Eye (tissue), 1 donor: Measurements from ENCODE around the gene GFI1B.

Source experiments
- DNase-seq: peaks from one replicate; pipeline ENCODE4 v3.0.0-alpha.2; 2015

GFI1B gene

GRCh38 chr9:133026426-133026825, 47.9 kb downstream of the GFI1B start:
- DNase-seq = no peak

GRCh38 chr9:133027134-133027533, 48.6 kb downstream of the GFI1B start:
- DNase-seq = no peak

- no peak for DNase-seq
Observed at GRCh38 chr9:133028221-133028620, 49.7 kb downstream of the GFI1B start.

- no peak for DNase-seq
Observed at GRCh38 chr9:133029994-133030316, 51.5 kb downstream of the GFI1B start.

GRCh38 chr9:133030317-133031129, 52.0 kb downstream of the GFI1B start, which contains the start of gene GTF3C5:
GTF3C5 (plus strand) TSS chr9:133030997; CDS start chr9:133031012, 15 bp downstream.
- peak; percentile 99 for DNase-seq

- no peak for DNase-seq
Observed at GRCh38 chr9:133031130-133031422, 52.6 kb downstream of the GFI1B start.

- DNase-seq = no peak
Observed at GRCh38 chr9:133031496-133031911, 53.0 kb downstream of the GFI1B start.

- DNase-seq = no peak
Observed at GRCh38 chr9:133032171-133032570, 53.7 kb downstream of the GFI1B start.

- no peak for DNase-seq
Observed at GRCh38 chr9:133035669-133036068, 57.2 kb downstream of the GFI1B start.

GRCh38 chr9:133037775-133038515, 59.5 kb downstream of the GFI1B start:
- no peak for DNase-seq

GRCh38 chr9:133040892-133041479, 62.5 kb downstream of the GFI1B start:
- DNase-seq = peak; percentile 51
